GM19438 (cell line): ENCODE data around the gene RAB36.

ENCODE experiments used
- ATAC-seq: cut with Tn5 transposase; IDR thresholded peaks from one replicate; pipeline ENCODE4 v1.9.1; 2021; ENCODE audit warnings: low read depth; ENCODE audit not compliant: unreplicated experiment

RAB36 gene

GRCh38 chr22:23202812-23203451, 57.7 kb downstream of the RAB36 start:
- ATAC-seq = no peak

DNA sequence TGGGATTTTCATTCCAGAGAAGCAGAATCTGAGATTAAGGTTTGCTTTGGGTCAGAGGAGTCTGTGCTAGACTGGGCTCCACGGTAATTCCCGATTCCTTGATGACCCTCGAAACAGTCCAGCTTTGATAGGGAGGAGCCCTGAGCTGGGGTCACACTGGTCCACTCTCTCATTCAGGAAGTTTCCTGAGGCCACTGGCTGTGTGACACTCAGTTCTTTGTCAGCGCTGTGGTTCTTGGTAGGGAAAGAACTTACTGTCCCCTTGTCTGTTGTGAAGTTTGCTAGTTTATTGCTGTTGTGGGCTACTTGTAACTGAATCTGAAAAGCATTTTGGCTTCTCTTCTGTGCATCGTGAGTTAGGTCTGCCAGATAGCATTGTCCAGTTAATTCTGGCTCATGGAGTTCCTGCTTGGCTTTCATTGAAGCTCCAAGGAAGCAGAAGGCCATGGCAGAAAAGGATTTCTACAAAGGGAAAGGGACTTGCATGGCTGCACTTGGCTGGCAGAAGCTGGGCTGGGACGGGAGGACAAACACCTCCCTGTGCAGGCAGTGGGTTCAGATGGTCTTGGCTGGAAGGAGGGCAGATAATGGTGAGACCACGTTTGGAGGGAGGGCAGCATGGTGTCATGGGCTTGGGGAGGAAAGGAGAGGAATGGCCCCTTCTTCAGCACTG, 58.3 kb downstream of the RAB36 start:
- ATAC-seq = no peak

DNA sequence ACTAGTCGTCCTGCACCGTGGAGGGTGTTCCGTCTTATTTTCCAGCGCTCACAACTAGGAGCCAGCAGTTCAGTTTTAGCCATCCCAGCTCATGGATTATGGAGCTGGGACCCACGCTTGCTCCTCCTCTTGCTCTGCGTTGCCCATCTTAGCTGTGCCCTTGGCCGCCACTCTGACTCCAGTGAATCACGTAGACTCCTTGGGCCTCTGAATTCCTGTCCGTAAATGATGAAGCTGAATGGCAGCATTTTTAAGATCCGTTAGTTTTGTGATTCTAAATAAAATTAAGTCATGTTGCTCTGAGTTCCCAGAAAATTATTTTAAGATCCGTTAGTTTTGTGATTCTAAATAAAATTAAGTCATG, 58.8 kb downstream of the RAB36 start:
- no peak for ATAC-seq

DNA sequence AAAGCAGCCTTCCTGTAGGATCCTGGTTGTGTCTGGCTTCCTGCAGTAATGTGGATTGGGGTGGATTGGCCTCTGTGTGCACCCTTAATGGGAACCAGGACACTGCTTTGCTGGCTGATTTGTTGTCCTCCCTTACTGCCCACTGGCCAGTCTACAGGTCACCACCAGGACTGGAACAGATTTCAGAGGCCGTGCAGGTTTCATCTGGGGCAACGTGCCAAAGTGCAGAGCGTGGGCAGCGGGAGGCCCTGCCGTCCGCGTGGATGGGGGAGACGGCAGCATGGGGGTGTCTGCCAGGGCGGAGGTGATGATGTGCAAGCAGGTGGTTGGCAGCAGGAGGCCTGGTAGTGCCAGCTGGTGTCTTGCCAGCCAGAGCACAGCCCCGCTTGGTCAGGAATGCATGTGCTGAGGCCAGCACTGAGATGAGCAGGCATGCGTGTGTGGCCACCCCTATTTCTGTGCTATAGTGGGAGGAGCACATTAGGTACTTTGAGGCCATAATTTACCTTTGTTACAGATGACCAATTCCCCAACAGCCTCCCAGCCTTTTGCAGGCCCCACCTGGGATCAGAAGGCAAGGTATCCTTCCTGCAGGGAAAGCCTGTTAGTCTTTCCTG, 59.4 kb downstream of the RAB36 start:
- ATAC-seq = no peak

DNA sequence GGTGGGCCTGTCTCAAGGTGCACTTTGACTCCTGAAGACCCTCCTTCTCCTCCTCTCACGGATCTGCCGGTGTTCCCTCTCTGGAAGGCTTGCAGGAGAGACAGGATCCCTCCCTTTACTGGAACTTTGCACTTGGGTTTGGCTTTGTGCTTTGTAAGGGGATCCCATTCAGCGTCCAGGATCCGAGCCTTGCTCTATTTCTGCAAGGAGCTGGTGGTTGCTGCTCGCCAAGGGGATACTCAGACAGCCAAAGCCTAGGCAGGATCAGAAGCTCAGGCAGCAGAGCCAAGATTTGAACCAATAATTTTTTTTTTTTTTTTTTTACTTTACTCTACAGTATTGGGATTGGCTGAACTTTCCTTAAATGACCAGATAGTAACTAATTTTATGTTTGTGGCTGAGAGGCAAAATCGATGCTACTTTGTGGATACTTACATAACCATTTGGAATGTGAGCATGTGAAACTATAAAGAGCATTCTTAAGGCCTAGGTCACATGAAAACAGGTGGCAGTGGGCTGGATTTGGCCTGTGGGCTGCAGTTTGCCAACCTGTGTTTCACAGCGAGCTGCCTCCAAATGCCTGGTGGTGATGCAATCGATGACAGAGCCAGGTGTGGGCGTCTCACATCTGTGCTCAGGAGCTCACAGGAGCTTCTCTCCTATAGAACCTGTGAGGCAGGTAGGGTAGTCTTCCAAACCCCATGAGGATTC, 60.2 kb downstream of the RAB36 start:
- ATAC-seq = no peak

GRCh38 chr22:23206915-23207314, 61.6 kb downstream of the RAB36 start:
- ATAC-seq = no peak

DNA sequence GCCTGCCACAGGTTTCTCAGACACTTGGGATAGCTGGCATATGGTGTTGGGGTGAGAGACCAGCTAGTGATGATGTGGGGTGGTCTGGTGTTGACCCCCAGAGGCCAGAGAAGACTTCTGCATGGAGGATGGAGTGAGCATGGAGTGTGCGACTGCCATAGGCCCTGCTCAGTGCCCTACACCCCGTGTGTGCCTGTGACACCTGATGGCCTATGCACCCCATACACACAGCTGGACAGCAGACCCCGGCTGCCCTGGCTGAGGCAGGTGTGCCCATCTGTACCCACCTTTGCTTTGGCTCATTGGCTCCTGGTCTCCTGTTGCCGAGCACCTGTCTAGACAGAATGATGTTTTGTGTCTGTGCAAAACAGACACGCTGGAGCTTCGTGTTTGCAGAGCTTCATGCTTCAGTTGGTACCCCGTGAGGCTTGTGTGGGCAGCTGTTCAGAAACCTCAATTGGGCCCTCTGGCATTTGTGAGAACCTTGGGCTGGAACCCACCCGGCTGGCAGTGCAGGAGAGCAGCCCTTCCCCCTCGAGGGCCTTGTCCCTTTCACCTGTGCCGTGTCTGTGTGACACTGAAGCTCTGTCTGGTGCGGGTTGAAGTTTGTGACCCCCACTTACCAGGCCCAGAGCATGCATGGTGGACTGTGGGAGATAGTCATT, 62.6 kb downstream of the RAB36 start:
- no peak for ATAC-seq

- no peak for ATAC-seq
Observed at GRCh38 chr22:23210428-23211170, 65.3 kb downstream of the RAB36 start.

DNA sequence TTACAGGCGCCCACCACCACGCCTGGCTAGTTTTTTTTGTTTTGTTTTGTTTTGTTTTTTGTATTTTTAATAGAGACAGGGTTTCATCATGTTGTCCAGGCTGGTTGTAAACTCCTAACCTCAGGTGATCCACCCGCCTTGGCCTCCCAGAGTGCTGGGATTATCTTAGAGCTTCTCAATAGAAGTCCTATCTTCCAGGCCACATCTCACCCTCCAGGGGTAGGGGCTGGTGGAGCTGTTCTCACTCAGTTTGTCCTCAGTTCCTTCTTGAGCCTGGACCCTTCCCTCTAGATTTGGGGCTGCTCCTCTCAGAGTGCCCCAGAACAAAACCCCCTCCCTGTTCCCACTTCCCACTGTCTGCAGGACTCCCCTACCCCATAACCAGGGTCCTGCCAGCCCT, 66.3 kb downstream of the RAB36 start:
- no peak for ATAC-seq

DNA sequence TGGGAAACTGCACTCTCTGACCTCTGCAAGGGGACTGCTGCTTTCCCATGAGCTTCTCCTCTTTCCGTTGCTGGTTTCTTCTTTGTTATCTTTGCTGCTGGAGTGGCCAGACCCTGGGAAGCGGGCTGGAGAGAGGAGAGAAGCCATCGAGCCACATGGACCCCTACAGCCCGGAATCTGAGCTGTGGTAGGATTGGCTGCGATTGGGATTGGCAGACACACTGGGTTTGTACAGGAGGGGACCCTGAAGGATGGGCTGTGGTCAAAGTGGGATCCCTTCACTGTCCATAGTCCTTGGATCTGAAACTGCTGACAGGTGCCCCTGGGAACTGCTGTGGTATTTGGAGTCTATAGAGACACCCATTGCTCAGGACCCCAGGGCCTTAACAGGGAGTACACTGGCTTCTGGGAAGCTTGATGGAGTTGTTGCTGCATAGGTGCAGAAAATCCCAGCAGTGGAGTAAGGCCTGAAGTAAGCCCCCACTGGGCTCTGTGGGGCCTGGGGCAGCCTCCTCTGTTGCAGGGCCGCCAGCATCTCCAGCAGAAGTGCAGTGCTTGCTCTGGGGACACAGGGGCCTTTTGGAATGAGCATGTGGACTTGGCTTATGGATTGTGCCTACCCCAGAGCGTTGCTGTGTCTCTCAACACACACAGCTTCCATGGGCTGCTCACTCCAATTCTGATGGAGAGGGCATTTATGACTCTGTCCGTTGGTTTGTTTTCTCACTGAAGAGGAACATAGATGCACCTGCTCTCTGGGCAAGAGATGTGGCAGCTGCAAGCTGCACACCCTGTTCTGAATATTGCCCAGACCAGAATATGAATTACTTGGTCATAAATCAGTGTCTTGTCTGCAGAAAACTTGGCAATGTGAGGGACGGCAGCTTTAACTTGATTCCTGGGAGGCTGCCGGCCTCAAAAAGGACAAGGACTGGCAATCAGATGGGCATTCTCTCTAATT, 67.1 kb downstream of the RAB36 start:
- no peak for ATAC-seq

GRCh38 chr22:23213022-23213555, 67.8 kb downstream of the RAB36 start:
- ATAC-seq = no peak

GRCh38 chr22:23213581-23214334, 68.5 kb downstream of the RAB36 start:
- no peak for ATAC-seq
